IMR-90 (cell line): ENCODE data around the gene DVL3. TPM values are rescaled to one million over a fixed set of nuclear protein-coding genes. Genes with fewer than 3 reads are reported as not detected.

Experiments
- ELK1 ChIP-seq: fragments of 150-350 bp; IDR thresholded peaks from 2 replicates; pipeline ENCODE4 v1.6.1; 2016; ENCODE audit warnings: low read depth, mild to moderate bottlenecking, low read length, moderate library complexity, borderline replicate concordance
- SMC3 ChIP-seq: fragments of 150-350 bp; IDR thresholded peaks from 2 replicates; pipeline ENCODE4 v1.6.1; 2016; ENCODE audit warnings: low read depth, mild to moderate bottlenecking, antibody characterized with exemption, low read length, moderate library complexity
- polyA plus RNA-seq, 3 experiments: library from polyadenylated mRNA; depleted of rRNA; stranded (reverse); fragments of >200 nt; gene quantifications; 2 replicates each; pipeline ENCODE4 v1.2.3, GENCODE V29; 2012; ENCODE audit warnings: low replicate concordance in 1 of 3
- total RNA-seq: library from RNA; depleted of rRNA; stranded (reverse); fragments of >200 nt; gene quantifications from 2 replicates; pipeline ENCODE4 v1.2.3, GENCODE V29; 2012

DVL3 gene
- total and polyA plus RNA-seq, 2 of the 4 experiments (the other 2 are of a cell fraction) = 23.3 to 40.4 TPM

- TF ChIP-seq SMC3 = 0 out of 2 replicates have a peak, but pooled peaks have one; percentile 10
- TF ChIP-seq ELK1 = no peak
Observed at GRCh38 chr3:184176377-184177330, 21.5 kb downstream of the DVL3 start (continued).
